SIG-M5 treated with dmso at 0.1 percent for 504 hours (cell line): Measurements from ENCODE around the gene RTN4R.
A peak's percentile ranks its signal among the peaks of the same experiment; 100 is the strongest.

Experiments
- DNase-seq: peaks from one replicate; lab custom pipeline; 2025; ENCODE audit not compliant: unreplicated experiment; lab: John Stamatoyannopoulos, UW

The RTN4R gene

DNA sequence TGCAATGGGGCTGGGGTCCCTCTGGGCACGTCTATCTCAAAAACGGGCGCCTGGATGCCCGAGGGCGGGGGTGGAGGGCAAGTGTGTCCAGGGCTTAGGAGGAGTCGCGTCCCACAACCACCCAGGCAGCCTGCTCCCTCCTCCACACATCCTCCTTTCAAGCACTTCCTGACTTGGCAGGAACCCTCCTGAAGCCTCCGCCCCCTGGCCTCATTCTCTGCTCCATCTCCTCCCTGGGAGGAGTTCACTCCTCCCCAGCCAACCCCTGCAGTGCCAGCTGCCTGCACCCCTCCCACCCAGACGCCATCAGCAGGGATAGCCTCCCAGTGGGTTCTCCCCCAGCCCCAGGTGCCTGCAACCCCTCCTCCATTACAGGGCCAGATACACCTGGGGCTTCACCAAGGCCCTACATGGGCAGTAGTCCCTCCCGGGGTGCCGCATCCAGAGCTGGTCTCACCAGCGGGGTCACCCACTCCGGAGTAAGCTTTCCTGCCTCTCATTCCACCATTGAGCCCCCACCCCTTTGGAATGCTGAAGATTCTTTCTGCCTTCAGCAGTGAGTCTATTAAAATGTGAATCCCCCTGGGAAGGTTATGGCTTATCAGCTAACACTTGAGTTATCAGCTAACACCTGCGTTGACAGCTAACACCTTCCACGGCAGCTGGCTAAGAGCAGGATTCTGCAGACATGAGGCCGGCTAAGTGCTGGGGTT is 24.4 kb downstream of the RTN4R start:
- DNase-seq, result peak; percentile 69

- DNase-seq, result no peak
These were observed 25.0 kb downstream of the RTN4R start for GRCh38 chr22:20243176-20243536.

- no peak for DNase-seq
These were observed 25.5 kb downstream of the RTN4R start for GRCh38 chr22:20242393-20243175.

DNA sequence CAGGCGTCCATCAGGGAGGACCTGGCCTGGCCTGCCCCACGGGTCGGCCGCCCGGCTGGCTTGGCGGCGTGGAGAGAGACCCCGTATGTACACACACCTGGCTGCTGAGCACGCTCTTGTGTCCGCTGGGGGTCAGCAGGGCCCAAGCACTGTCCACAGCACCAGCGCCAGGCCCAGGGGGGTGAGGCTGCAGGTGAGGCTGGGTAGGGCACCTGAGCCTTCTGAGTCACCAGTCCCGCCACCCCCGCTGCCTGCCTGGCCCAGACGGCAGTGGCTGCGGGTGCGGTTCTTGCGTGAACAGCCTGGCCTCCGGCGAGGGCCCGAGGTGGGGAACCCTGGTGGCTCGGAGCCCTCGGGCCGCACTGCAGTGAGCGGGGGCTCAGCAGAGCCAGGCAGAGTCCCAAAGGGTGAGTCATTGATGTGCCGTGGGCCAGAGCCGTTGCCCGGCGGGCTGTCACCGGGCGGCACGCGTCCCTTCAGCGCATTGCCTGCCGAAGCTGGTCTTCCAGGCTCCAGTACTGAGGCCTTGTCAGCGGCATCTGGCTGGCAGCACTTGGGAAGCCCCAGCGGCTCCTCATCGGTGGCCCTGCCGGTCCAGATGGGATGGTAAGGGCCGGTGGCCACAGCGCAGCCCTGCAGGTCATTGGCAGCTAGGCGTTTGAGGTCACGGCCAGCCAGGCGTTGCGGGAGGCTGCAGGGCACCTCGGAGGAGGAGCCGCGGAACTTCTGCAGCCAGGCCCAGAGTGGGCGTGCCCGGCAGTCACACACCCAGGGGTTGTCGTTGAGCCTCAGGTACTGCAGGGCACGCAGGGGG is 26.3 kb downstream of the RTN4R start:
- DNase-seq, result no peak

DNA sequence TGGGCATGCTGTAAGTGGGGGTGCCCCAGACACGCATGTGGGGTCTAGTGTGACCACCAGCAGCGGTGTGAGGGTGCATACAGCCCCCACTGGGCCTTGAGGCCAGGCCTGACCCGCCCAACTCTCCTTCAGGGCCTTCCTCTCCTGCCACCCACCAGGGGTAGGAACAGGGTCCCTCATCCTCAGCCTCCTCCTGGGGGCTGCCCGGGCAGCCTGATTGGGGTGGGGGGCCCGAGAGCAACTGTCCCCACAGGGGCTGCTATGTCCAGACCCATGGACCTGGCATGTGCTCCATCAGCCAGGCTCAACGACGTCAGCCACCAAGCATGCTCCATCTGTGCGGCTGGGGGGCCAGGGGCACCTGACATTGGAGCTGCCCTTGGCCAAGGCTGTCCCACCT is 27.2 kb downstream of the RTN4R start:
- DNase-seq, result no peak

GRCh38 chr22:20240447-20240764 is 27.7 kb downstream of the RTN4R start:
- DNase-seq, result no peak

- no peak for DNase-seq
These were observed 28.3 kb downstream of the RTN4R start for GRCh38 chr22:20239676-20240446.

DNA sequence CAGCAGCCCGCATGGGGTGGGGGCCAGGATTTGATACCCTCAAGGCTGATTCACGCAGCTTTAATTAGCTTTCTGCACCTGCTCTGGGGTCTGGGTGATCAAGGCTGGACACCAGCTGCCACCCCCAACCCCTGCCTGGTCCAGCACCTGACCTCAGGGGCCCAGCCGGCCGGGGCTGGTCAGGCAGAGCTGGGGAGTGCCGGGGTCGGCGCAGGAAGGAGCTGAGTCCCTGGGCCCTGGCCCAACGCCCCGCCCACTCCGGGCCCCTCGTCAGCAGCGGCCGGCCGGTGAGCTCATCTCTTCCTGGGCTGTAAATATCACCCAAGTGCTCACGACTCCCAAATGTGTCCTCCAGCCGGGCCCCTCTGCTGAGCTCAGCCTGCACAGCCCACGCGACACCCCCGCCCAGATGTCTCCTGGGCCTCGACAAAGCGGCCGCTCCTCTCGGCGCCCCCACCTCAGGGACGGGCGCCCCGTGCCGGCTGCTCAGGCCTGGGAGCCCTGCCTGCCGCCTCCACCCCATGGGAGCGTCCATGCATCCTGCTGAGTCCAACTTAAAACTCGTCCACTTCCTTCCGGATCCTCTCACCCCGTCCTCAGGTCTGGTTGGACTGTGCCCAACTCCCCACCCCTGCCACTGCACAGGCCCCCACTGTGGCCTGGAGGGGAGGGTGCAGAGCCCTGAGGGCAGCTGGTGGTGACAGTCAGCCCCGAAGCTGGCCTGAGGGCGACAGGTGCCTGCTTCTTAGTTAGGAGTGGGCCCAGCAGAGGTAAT is 29.0 kb downstream of the RTN4R start:
- no peak for DNase-seq

DNA sequence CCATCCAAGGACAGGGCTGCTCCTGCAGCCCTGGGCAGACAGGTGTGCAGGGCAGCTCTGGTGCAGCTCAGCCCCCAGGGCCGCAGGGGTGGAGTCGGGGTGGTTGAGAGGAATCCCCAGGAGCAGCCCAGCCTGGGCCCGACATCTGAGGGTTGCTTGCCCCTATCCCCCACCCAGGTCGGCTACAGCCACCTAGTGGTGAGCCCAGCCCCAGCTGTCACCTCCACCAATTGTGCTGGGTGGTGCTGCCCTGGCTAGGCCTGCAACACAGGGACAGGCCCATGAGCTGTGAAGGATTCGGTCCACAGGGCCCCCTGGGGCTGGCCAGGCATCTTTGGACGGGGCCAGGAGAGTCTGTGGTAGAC is 29.6 kb downstream of the RTN4R start:
- DNase-seq, result peak; percentile 33

DNA sequence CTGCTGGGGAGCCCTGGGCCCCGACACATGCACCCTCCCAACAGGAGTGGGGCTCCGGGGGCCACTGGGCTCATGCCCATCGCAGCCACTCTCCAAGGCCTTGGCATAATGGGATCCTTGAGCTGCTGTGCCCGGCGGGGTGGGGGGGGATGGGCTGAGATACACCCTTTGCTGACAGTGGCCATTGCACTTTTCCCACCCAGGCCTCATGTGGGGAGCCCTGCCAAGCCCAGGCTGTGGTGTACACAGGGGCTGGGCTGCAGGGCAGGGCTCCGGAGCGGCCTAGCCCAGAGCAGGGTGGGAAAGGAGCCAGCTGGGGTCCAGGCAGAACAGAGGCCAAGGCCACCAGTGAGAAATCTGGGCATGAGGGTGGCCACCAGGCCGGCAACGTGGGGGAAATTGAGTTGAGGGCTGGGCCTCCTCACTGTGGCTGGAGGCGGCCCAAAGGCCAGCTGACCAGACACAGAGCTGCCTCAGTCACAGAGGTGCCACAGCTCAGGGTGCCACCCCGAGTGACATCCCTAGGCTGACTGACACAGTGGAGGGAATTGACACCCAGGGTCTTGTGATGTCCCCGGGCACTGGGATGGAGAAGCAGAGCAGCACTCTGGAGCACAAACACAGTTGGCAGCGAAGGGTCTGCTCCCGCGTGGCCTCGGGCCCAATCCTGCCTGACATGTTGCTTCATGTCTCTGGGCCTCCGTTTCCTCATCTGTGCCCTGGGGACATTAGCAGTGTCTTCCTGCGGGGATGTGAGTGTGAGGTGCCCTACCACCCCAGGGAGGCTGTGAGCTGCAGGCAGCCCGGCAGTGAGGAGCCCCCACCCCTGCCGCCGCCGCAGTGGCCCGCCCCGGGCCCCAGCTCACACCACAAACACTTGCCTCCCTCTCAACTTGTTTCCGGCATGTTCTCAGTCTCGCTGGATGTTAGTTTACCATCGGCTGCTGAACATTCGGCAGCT is 30.4 kb downstream of the RTN4R start:
- no peak for DNase-seq

DNA sequence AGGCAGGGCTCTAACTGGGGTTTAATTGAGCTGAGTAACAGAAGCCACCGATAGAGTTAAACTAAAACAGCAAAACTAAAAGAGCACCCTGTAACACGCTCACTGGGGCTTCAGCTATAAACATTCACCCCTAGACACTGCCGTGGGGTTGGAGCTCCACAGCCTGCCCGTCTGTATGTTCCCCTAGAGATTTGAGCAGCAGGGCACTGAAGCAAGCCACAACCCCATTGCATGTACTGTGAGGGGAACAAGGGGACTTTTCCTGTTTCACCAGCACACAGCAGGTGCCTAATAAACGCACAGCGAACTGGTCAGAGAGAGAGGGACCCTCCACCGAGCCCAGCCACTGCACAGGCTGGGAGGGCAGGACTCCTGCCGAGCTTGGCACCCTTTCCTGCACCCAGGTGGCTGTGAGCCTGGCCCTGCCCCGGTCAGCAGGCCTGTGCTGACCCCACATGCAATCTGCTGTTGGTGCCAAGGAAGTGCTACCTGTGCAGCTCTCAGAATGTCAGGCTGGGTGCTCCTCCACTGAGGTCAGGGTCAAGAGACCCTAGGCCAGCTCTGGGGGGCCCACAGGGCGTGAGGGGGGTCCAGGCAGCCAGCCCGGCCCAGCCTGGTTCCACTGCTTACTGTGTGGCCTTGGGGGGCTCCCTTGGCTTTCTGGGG is 31.9 kb downstream of the RTN4R start:
- DNase-seq, result no peak

DNA sequence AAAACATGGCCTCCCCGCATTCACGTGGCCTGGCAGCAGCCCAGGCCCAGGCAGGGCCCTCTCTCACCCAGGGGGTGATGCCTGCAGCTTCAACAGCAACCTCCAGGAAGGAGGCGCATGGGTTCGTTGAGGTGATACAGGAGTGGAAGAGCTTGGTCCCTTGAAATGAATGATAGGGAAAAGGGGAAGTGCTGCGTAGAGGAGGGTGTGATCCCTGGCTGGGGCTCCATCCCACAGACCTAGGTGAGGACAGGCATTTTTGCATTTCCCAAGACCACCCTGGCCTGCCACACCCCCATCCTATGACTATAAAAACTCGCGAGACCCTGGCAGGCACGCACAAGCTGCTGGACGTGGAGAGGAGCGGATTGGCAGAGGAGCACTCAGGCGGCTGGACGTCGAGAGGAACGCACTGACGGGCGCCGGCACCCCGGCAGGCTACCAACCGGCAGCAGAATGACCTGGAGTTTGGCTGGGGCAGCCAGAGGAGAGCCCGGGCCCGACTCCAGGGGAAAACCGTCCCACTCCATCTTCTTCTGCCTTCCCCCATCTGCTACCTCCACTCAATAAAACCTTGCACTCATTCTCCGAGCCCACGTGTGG is 32.6 kb downstream of the RTN4R start:
- DNase-seq, result no peak

GRCh38 chr22:20234760-20235388 is 33.2 kb downstream of the RTN4R start:
- no peak for DNase-seq

DNA sequence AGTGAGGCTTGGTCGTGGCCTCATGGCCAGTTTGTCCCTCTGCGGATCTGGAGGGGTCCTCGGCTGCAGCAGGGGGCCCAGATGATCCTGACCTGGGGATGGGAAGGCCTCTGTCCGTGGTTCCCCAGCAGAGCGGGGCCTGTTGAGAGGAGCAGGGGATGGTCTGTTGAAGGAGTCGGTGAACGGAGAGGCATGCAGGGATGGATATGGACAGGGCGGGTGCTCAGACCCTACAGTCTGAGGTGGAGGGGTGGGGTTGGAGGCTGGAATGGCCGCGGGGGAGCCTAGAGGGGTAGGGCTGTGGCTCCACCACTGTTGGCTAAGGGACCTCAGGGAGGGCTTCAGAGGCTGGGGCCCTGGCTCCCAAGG is 33.8 kb downstream of the RTN4R start:
- DNase-seq, result no peak

GRCh38 chr22:20233351-20234313 is 34.5 kb downstream of the RTN4R start:
- no peak for DNase-seq

DNA sequence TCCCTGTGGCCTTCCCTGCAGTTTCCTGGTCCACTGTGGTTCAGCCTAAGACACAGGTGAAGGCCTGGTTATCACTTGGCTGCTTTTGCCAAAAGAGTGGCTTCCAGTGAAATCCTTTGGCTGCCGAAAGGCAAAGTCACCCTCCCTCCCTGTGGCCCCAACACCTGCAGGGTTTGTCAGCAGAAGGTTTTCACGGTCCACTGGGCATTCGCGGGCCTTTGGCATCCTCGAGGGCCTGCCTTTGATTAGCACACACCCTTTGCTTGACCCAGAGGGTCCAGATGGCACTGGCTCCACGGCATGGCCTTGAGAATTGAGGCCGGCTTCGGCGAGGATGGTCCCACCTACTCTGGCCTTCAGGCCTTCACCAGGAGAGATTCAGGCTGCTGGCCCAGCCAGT is 35.3 kb downstream of the RTN4R start:
- no peak for DNase-seq

- DNase-seq, result no peak
These were observed 35.9 kb downstream of the RTN4R start for GRCh38 chr22:20232237-20232598.
